Measurements from ENCODE around the gene DNAH14. TPM values are rescaled to one million over a fixed set of nuclear protein-coding genes. Genes with fewer than 3 reads are reported as not detected.
"Not testable (repeated sequence)": the region's sequence is repeated elsewhere in the genome, so short reads cannot be mapped to it uniquely, and the experiment has no call there.

Gene DNAH14
- polyA plus RNA-seq, 1 donor: 18.2 TPM

GRCh38 chr1:224991550-224991949, 62.1 kb downstream of the DNAH14 start:
- not testable (repeated sequence) for H3K36me3 ChIP-seq (ENCODE audit: control insufficient read depth, insufficient read depth, low read length); H3K4me1 ChIP-seq (ENCODE audit: control insufficient read depth, insufficient read depth, low read length); H3K27me3 ChIP-seq (ENCODE audit: control insufficient read depth, insufficient read depth, low read length); DNase-seq; H3K4me3 ChIP-seq (ENCODE audit: low read length); H3K27ac ChIP-seq (ENCODE audit: low read length)
- WGBS (ENCODE audit: insufficient coverage, low lambda C conversion rate): no CpG with 5 or more reads among the region's 5 CpGs
- H3K9me3 ChIP-seq (ENCODE audit: control insufficient read depth, low read depth, low read length): peaks cover 18% of the 10 kb centered on the region

- no peak for DNase-seq
- Histone ChIP-seq H3K36me3 (ENCODE audit: control insufficient read depth, insufficient read depth, low read length) (no peaks in the 10 kb centered on the region), H3K9me3 (ENCODE audit: control insufficient read depth, low read depth, low read length) (peaks cover 24% of the 10 kb centered on the region), H3K4me1 (ENCODE audit: control insufficient read depth, insufficient read depth, low read length) (no peaks in the 10 kb centered on the region), H3K27ac (ENCODE audit: low read length) (no peak overlapping the region), H3K27me3 (ENCODE audit: control insufficient read depth, insufficient read depth, low read length) (no peaks in the 10 kb centered on the region), H3K4me3 (ENCODE audit: low read length) (no peak overlapping the region)
- 100% methylated on average over 1 of the region's 1 CpG for WGBS (ENCODE audit: insufficient coverage, low lambda C conversion rate)
Observed at GRCh38 chr1:224995602-224996001, 66.1 kb downstream of the DNAH14 start.

- no peak for DNase-seq
- WGBS (ENCODE audit: insufficient coverage, low lambda C conversion rate): no CpG with 5 or more reads among the region's 1 CpG
- no peak overlapping the region for H3K27ac ChIP-seq (ENCODE audit: low read length)
- peaks cover 29% of the 10 kb centered on the region for H3K9me3 ChIP-seq (ENCODE audit: control insufficient read depth, low read depth, low read length)
- H3K36me3 ChIP-seq (ENCODE audit: control insufficient read depth, insufficient read depth, low read length): no peaks in the 10 kb centered on the region
- H3K4me1 ChIP-seq (ENCODE audit: control insufficient read depth, insufficient read depth, low read length): no peaks in the 10 kb centered on the region
- H3K27me3 ChIP-seq (ENCODE audit: control insufficient read depth, insufficient read depth, low read length): no peaks in the 10 kb centered on the region
- H3K4me3 ChIP-seq (ENCODE audit: low read length): no peak overlapping the region
Observed at GRCh38 chr1:224996266-224996665, 66.8 kb downstream of the DNAH14 start.

GRCh38 chr1:224998185-224998584, 68.7 kb downstream of the DNAH14 start:
- peaks cover 25% of the 10 kb centered on the region for H3K9me3 ChIP-seq (ENCODE audit: control insufficient read depth, low read depth, low read length)
- WGBS (ENCODE audit: insufficient coverage, low lambda C conversion rate): 100% methylated on average over 2 of the region's 2 CpGs
- no peak overlapping the region for H3K4me3 ChIP-seq (ENCODE audit: low read length)
- no peaks in the 10 kb centered on the region for H3K4me1 ChIP-seq (ENCODE audit: control insufficient read depth, insufficient read depth, low read length)
- H3K27ac ChIP-seq (ENCODE audit: low read length): no peak overlapping the region
- H3K36me3 ChIP-seq (ENCODE audit: control insufficient read depth, insufficient read depth, low read length): no peaks in the 10 kb centered on the region
- DNase-seq: no peak
- H3K27me3 ChIP-seq (ENCODE audit: control insufficient read depth, insufficient read depth, low read length): no peaks in the 10 kb centered on the region

GRCh38 chr1:225004396-225004795, 74.9 kb downstream of the DNAH14 start:
- no peaks in the 10 kb centered on the region for H3K27me3 ChIP-seq (ENCODE audit: control insufficient read depth, insufficient read depth, low read length)
- WGBS (ENCODE audit: insufficient coverage, low lambda C conversion rate): no CpG with 5 or more reads among the region's 1 CpG
- H3K4me1 ChIP-seq (ENCODE audit: control insufficient read depth, insufficient read depth, low read length): no peaks in the 10 kb centered on the region
- no peaks in the 10 kb centered on the region for H3K36me3 ChIP-seq (ENCODE audit: control insufficient read depth, insufficient read depth, low read length)
- H3K9me3 ChIP-seq (ENCODE audit: control insufficient read depth, low read depth, low read length): peaks cover 8% of the 10 kb centered on the region
- no peak for DNase-seq
- H3K27ac ChIP-seq (ENCODE audit: low read length): no peak overlapping the region
- H3K4me3 ChIP-seq (ENCODE audit: low read length): no peak overlapping the region

GRCh38 chr1:225006352-225006751, 76.9 kb downstream of the DNAH14 start:
- not testable (repeated sequence) for H3K9me3 ChIP-seq (ENCODE audit: control insufficient read depth, low read depth, low read length); H3K27ac ChIP-seq (ENCODE audit: low read length); H3K4me3 ChIP-seq (ENCODE audit: low read length); H3K4me1 ChIP-seq (ENCODE audit: control insufficient read depth, insufficient read depth, low read length); DNase-seq; H3K36me3 ChIP-seq (ENCODE audit: control insufficient read depth, insufficient read depth, low read length); H3K27me3 ChIP-seq (ENCODE audit: control insufficient read depth, insufficient read depth, low read length)
- no CpG with 5 or more reads among the region's 5 CpGs for WGBS (ENCODE audit: insufficient coverage, low lambda C conversion rate)

- not testable (repeated sequence) for DNase-seq; H3K36me3 ChIP-seq (ENCODE audit: control insufficient read depth, insufficient read depth, low read length); H3K4me1 ChIP-seq (ENCODE audit: control insufficient read depth, insufficient read depth, low read length); H3K9me3 ChIP-seq (ENCODE audit: control insufficient read depth, low read depth, low read length); H3K27me3 ChIP-seq (ENCODE audit: control insufficient read depth, insufficient read depth, low read length); H3K27ac ChIP-seq (ENCODE audit: low read length); H3K4me3 ChIP-seq (ENCODE audit: low read length)
- no CpG with 5 or more reads among the region's 5 CpGs for WGBS (ENCODE audit: insufficient coverage, low lambda C conversion rate)
Observed at GRCh38 chr1:225008050-225008449, 78.6 kb downstream of the DNAH14 start.

- Histone ChIP-seq H3K27ac (ENCODE audit: low read length) (no peak overlapping the region), H3K4me3 (ENCODE audit: low read length) (no peak overlapping the region), H3K27me3 (ENCODE audit: control insufficient read depth, insufficient read depth, low read length) (no peaks in the 10 kb centered on the region), H3K36me3 (ENCODE audit: control insufficient read depth, insufficient read depth, low read length) (peaks cover 6% of the 10 kb centered on the region), H3K9me3 (ENCODE audit: control insufficient read depth, low read depth, low read length) (peaks cover 16% of the 10 kb centered on the region), H3K4me1 (ENCODE audit: control insufficient read depth, insufficient read depth, low read length) (no peaks in the 10 kb centered on the region)
- no peak for DNase-seq
Observed at GRCh38 chr1:225021037-225021436, 91.6 kb downstream of the DNAH14 start.

- Histone ChIP-seq H3K27ac (ENCODE audit: low read length) (no peak overlapping the region), H3K4me1 (ENCODE audit: control insufficient read depth, insufficient read depth, low read length) (no peaks in the 10 kb centered on the region), H3K27me3 (ENCODE audit: control insufficient read depth, insufficient read depth, low read length) (no peaks in the 10 kb centered on the region), H3K9me3 (ENCODE audit: control insufficient read depth, low read depth, low read length) (no peaks in the 10 kb centered on the region), H3K36me3 (ENCODE audit: control insufficient read depth, insufficient read depth, low read length) (no peaks in the 10 kb centered on the region), H3K4me3 (ENCODE audit: low read length) (no peak overlapping the region)
- WGBS (ENCODE audit: insufficient coverage, low lambda C conversion rate): 100% methylated on average over 1 of the region's 1 CpG
- no peak for DNase-seq
Observed at GRCh38 chr1:225026701-225027100, 97.2 kb downstream of the DNAH14 start.

GRCh38 chr1:225036441-225036840, 107.0 kb downstream of the DNAH14 start:
- not testable (repeated sequence) for H3K4me1 ChIP-seq (ENCODE audit: control insufficient read depth, insufficient read depth, low read length); DNase-seq; H3K36me3 ChIP-seq (ENCODE audit: control insufficient read depth, insufficient read depth, low read length); H3K27ac ChIP-seq (ENCODE audit: low read length); H3K4me3 ChIP-seq (ENCODE audit: low read length); H3K27me3 ChIP-seq (ENCODE audit: control insufficient read depth, insufficient read depth, low read length); H3K9me3 ChIP-seq (ENCODE audit: control insufficient read depth, low read depth, low read length)
- no CpG with 5 or more reads among the region's 1 CpG for WGBS (ENCODE audit: insufficient coverage, low lambda C conversion rate)

- no peaks in the 10 kb centered on the region for H3K9me3 ChIP-seq (ENCODE audit: control insufficient read depth, low read depth, low read length)
- H3K27me3 ChIP-seq (ENCODE audit: control insufficient read depth, insufficient read depth, low read length): no peaks in the 10 kb centered on the region
- no peak for DNase-seq
- no peak overlapping the region for H3K27ac ChIP-seq (ENCODE audit: low read length)
- no peaks in the 10 kb centered on the region for H3K36me3 ChIP-seq (ENCODE audit: control insufficient read depth, insufficient read depth, low read length)
- no peak overlapping the region for H3K4me3 ChIP-seq (ENCODE audit: low read length)
- no peaks in the 10 kb centered on the region for H3K4me1 ChIP-seq (ENCODE audit: control insufficient read depth, insufficient read depth, low read length)
Observed at GRCh38 chr1:225042263-225042662, 112.8 kb downstream of the DNAH14 start.
